K562 (cell line): ENCODE data around the gene RUNX1. TPM values are rescaled to one million over a fixed set of nuclear protein-coding genes. Genes with fewer than 3 reads are reported as not detected.

ENCODE experiments used
- ATAC-seq: fragments of 200-7000 bp; cut with Tn5 transposase; 3 replicates; pipeline ENCODE4 v1.9.1; 2020; ENCODE audit warnings: moderate library complexity
- BruUV-seq: library from RNA; stranded (reverse); fragments of 400-500 nt; replicated peaks from 2 replicates; lab custom pipeline; 2021; lab: Mats Ljungman, UMichigan
- CTCF ChIA-PET: fragments of 300-600 bp; formaldehyde crosslinking; extraction: SDS; loops from one replicate; lab custom pipeline; 2021; ENCODE audit warnings: low intra/inter-chr PET ratio; lab: Yijun Ruan, JAX
- POLR2A ChIA-PET: fragments of 300-600, 350-650 bp; sonication (Branson Sonifier 250); formaldehyde crosslinking; extraction: SDS; loops from one replicate; lab custom pipeline; 2021; ENCODE audit warnings: antibody characterized with exemption, inconsistent platforms; lab: Yijun Ruan, JAX
- DNase-seq, 4 experiments: peaks; one replicate each; pipeline versions ENCODE4 v3.0.0 to v3.0.0-alpha.2; 2011 to 2018; ENCODE audit warnings: low spot score in 3 of 4, mixed read lengths in 3 of 4; ENCODE audit errors: extremely low read depth in 1 of 4
- FAIRE-seq: peaks from 2 replicates; lab custom pipeline; 2011; peaks lifted over from hg19 to GRCh38; lab: Jason Lieb, UNC
- H2AFZ ChIP-seq: 2 replicates; pipeline ENCODE4 v1.6.0; 2011; ENCODE audit warnings: low read depth, low read length, control low read depth, inconsistent platforms
- H3K27ac ChIP-seq: fragments of 200-600 bp; 3 replicates; pipeline ENCODE4 v1.8.0; 2011; ENCODE audit warnings: low read depth, mild to moderate bottlenecking, control low read depth, inconsistent platforms, low read length, moderate library complexity, mixed read lengths; ENCODE audit errors: extremely low read depth
- H3K27me3 ChIP-seq, 2 experiments: fragments of 300-600 bp in 1 of 2; 2 replicates in 1 of 2; 3 replicates in 1 of 2; pipeline versions ENCODE4 v1.6.0 to v1.8.0; 2011; ENCODE audit warnings: inconsistent platforms in 2 of 2, low read length in 2 of 2, mild to moderate bottlenecking in 1 of 2, mixed read lengths in 1 of 2, moderate library complexity in 1 of 2; ENCODE audit not compliant: control insufficient read depth in 2 of 2, insufficient read depth in 2 of 2
- H3K36me3 ChIP-seq: fragments of 300-600 bp; 3 replicates; pipeline ENCODE4 v1.8.0; 2011; ENCODE audit warnings: mild to moderate bottlenecking, low read length, inconsistent platforms; ENCODE audit not compliant: control insufficient read depth, insufficient read depth
- H3K4me1 ChIP-seq, 2 experiments: fragments of 200-600 bp in 1 of 2; replicated peaks in 1 of 2; 2 replicates in 1 of 2; 3 replicates in 1 of 2; pipeline versions ENCODE4 v1.5.1 to v1.8.0; 2011; ENCODE audit warnings: inconsistent platforms in 2 of 2, low read length in 2 of 2, mild to moderate bottlenecking in 1 of 2, mixed read lengths in 1 of 2, moderate library complexity in 1 of 2; ENCODE audit not compliant: control insufficient read depth in 2 of 2, insufficient read depth in 2 of 2
- H3K4me2 ChIP-seq: 2 replicates; pipeline ENCODE4 v1.6.1; 2011; ENCODE audit warnings: low read length, control low read depth, inconsistent platforms, mixed read lengths; ENCODE audit not compliant: insufficient read depth
- H3K4me3 ChIP-seq: fragments of 200-600 bp; sonication (generic), shearing (Covaris generic); 2 replicates; pipeline ENCODE4 v1.5.1; 2016; ENCODE audit warnings: control low read depth, inconsistent platforms
- H3K79me2 ChIP-seq: fragments of 200-600 bp; 3 replicates; pipeline ENCODE4 v1.8.0; 2011; ENCODE audit warnings: low read length, inconsistent platforms; ENCODE audit not compliant: control insufficient read depth, insufficient read depth
- H3K9ac ChIP-seq, 2 experiments: 2 replicates each; pipeline versions ENCODE4 v1.6.0 to v1.6.1; 2011; ENCODE audit warnings: low read depth in 2 of 2, low read length in 2 of 2, control low read depth in 1 of 2, inconsistent platforms in 1 of 2, mild to moderate bottlenecking in 1 of 2, mixed read lengths in 1 of 2; ENCODE audit not compliant: insufficient read depth in 1 of 2
- H3K9me1 ChIP-seq: one replicate; pipeline ENCODE4 v1.6.0; 2011; ENCODE audit warnings: inconsistent platforms, mild to moderate bottlenecking, low read length, moderate library complexity; ENCODE audit not compliant: control insufficient read depth, insufficient read depth
- H3K9me3 ChIP-seq: replicated peaks from 2 replicates; pipeline ENCODE4 v1.5.1; 2011; ENCODE audit warnings: low read depth, low read length, inconsistent platforms; ENCODE audit not compliant: control insufficient read depth, insufficient read depth
- H4K20me1 ChIP-seq: replicated peaks from 2 replicates; pipeline ENCODE4 v1.6.1; 2011; ENCODE audit warnings: low read length, inconsistent platforms, mixed read lengths; ENCODE audit not compliant: control insufficient read depth, insufficient read depth
- ATF3 ChIP-seq, 2 experiments: fragments of 450-650 bp in 1 of 2; sonication (generic) in 1 of 2; formaldehyde crosslinking in 1 of 2; IDR thresholded peaks in 1 of 2; conservative IDR thresholded peaks in 1 of 2; 2 replicates each; pipeline versions ENCODE4 v1.6.1 to v1.8.1; 2016 to 2023; ENCODE audit warnings: mild to moderate bottlenecking in 2 of 2, moderate library complexity in 2 of 2, inconsistent platforms in 1 of 2, missing genetic modification reagents in 1 of 2
- CUX1 ChIP-seq: fragments of 200-800 bp; sonication (Bioruptor generic); IDR thresholded peaks from 2 replicates; pipeline ENCODE4 v1.6.1; 2016; ENCODE audit warnings: missing genetic modification characterization, missing compliant biosample characterization
- FOSL1 ChIP-seq: fragments of 200-800 bp; sonication (Bioruptor generic); conservative IDR thresholded peaks from 2 replicates; pipeline ENCODE4 v1.6.1; 2016; ENCODE audit warnings: missing genetic modification characterization, missing compliant biosample characterization
- FOXP4 ChIP-seq: sonication (generic); formaldehyde crosslinking; IDR thresholded peaks from 2 replicates; pipeline ENCODE4 v1.8.0; 2022; ENCODE audit warnings: mild to moderate bottlenecking, missing genetic modification reagents, borderline replicate concordance
- HDGF ChIP-seq: fragments of 450-650 bp; IDR thresholded peaks from 2 replicates; pipeline ENCODE4 v1.6.1; 2016
- JUN ChIP-seq, 2 experiments: sonication (generic) in 1 of 2; formaldehyde crosslinking in 1 of 2; IDR thresholded peaks; 2 replicates each; pipeline versions ENCODE4 v1.6.1 to v1.8.0; 2012 to 2022; ENCODE audit warnings: borderline replicate concordance in 2 of 2, mild to moderate bottlenecking in 2 of 2, improper control_type of control experiment in 1 of 2, low read depth in 1 of 2, low read length in 1 of 2, missing genetic modification reagents in 1 of 2
- PHTF2 ChIP-seq: fragments of 250-450 bp; sonication (Bioruptor Pico); IDR thresholded peaks from 2 replicates; pipeline ENCODE4 v1.5.0; 2021; ENCODE audit warnings: mild to moderate bottlenecking
- RHOXF2B ChIP-seq: fragments of 250-450 bp; sonication (Bioruptor Pico); conservative IDR thresholded peaks from 2 replicates; pipeline ENCODE4 v1.5.1; 2021
- SIRT6 ChIP-seq: IDR thresholded peaks from one replicate; pipeline ENCODE4 v1.6.1; 2012; ENCODE audit warnings: low read depth, mild to moderate bottlenecking, control low read depth, inconsistent platforms, low read length, moderate library complexity
- ZFP36 ChIP-seq: fragments of 150-350 bp; IDR thresholded peaks from 2 replicates; pipeline ENCODE4 v1.6.1; 2018; ENCODE audit warnings: low read length, low read depth; ENCODE audit not compliant: partially characterized antibody
- ZNF398 ChIP-seq: fragments of 250-450 bp; sonication (Bioruptor Pico); IDR thresholded peaks from 2 replicates; pipeline ENCODE4 v1.8.0; 2021; ENCODE audit warnings: moderate library complexity, mild to moderate bottlenecking, inconsistent platforms
- WGBS: fragments of 100-300 bp; shearing (Covaris generic); methylation state at CpG from one replicate; pipeline ENCODE4 v1.1.6; 2016; ENCODE audit warnings: low coverage, mixed read lengths; ENCODE audit not compliant: insufficient coverage; ENCODE audit errors: missing lambda C conversion rate; 5-methylcytosine and 5-hydroxymethylcytosine counted together
- in situ Hi-C: fragments of 300-500 bp; cut with MboI; formaldehyde crosslinking; loops from 4 replicates; pipeline ENCODE4 v1.15.0; 2018; ENCODE audit warnings: inconsistent platforms, mixed read lengths
- intact Hi-C: fragments of 100-400 bp; cut with micrococcal nuclease; formaldehyde crosslinking; loops from 2 replicates; pipeline ENCODE4 v1.14.2; 2022
- polyA plus RNA-seq, 8 experiments: library from polyadenylated mRNA; depleted of rRNA in 4 of 8; stranded (reverse) in 5 of 8; unstranded in 3 of 8; fragments of >200 nt; fragmentation: Nextera tagmentation in 2 of 8; fragmentation: Illumina TruSeq in 1 of 8; extraction: Ambion mirVana in 2 of 8; extraction: Trizol in 1 of 8; gene quantifications; 2 replicates each; pipeline versions ENCODE4 v1.2.1 to v1.2.3, GENCODE V29; 2011 to 2014; ENCODE audit warnings: inconsistent platforms in 1 of 8, missing spikeins in 1 of 8
- total RNA-seq, 7 experiments: library from RNA; depleted of rRNA in 6 of 7; stranded (reverse); fragments of >200 nt in 6 of 7; fragmentation: Illumina TruSeq in 2 of 7; extraction: Trizol in 2 of 7; gene quantifications; 2 replicates each; pipeline versions ENCODE4 v1.2.1 to v1.2.3, GENCODE V29; 2011 to 2021; ENCODE audit warnings: low replicate concordance in 1 of 7

RUNX1 gene
- total and polyA plus RNA-seq, 9 of the 15 experiments (the other 6 are each of a cell fraction or from before 2014, with no cell fraction given): 2.2 to 68.6 (median 17.8) TPM

- FAIRE-seq (no peak), DNase-seq (no peak), ATAC-seq (no peak)
- Histone ChIP-seq H3K4me1 (no peaks in the 10 kb centered on the region), H3K4me3 (no peak overlapping the region), H3K27ac (no peak overlapping the region), H3K9ac (no peak overlapping the region), H4K20me1 (no peaks in the 10 kb centered on the region), H3K4me2 (no peak overlapping the region), H3K9me1 (no peaks in the 10 kb centered on the region), H3K9me3 (peaks cover 7% of the 10 kb centered on the region; the same call in 1 of the 2 replicates), H2AFZ (no peak overlapping the region), H3K79me2 (no peaks in the 10 kb centered on the region), H3K27me3 (no peaks in the 10 kb centered on the region; a peak in 1 of 5 replicates), H3K36me3 (no peaks in the 10 kb centered on the region)
- BruUV-seq: no TSS peak
- in situ Hi-C loops (no loop called here), intact Hi-C loops (no loop called here)
- POLR2A ChIA-PET: no interaction called here
- WGBS: 0% methylated on average over 3 of the region's 3 CpGs
- CTCF ChIA-PET: no interaction called here
- TF ChIP-seq ZFP36: no peak
- no peak for TF ChIP-seq CUX1 (CRISPR knock-in tag)
- 0 out of 2 replicates have a peak, but pooled peaks have one; percentile 11 for TF ChIP-seq JUN (IDR thresholded peaks at IDR 0.05; ENCODE audit: borderline replicate concordance, low read depth, low read length)
- no peak for TF ChIP-seq JUN (CRISPR knock-in tag; IDR thresholded peaks at IDR 0.05; ENCODE audit: borderline replicate concordance)
- TF ChIP-seq FOSL1: peak; percentile 74
- no peak for TF ChIP-seq RHOXF2B (CRISPR knock-in tag)
- no peak for TF ChIP-seq FOXP4
- no peak for TF ChIP-seq PHTF2
- TF ChIP-seq SIRT6: no peak
- TF ChIP-seq ZNF398 (CRISPR knock-in tag): no peak
- peak; percentile 51; the same call in 1 of the 2 replicates for TF ChIP-seq ATF3 (IDR thresholded peaks at IDR 0.05)
- no peak for TF ChIP-seq ATF3 (CRISPR knock-in tag; conservative IDR thresholded peaks at IDR 0.05)
- no peak for TF ChIP-seq HDGF
These were observed 282.2 kb downstream of the RUNX1 start for GRCh38 chr21:34766862-34767261.
